Nephron (organoid): ENCODE results near the gene FAIM2.

ENCODE experiments used
- H3K27ac Mint-ChIP-seq, 3 experiments: 2 replicates each; pipeline ENCODE4 v1.8.0; 2020; ENCODE audit warnings: mixed read lengths in 3 of 3, mild to moderate bottlenecking in 2 of 3, moderate library complexity in 1 of 3
- H3K27me3 Mint-ChIP-seq: 2 replicates; pipeline ENCODE4 v1.8.0; 2021; ENCODE audit warnings: low read depth, mild to moderate bottlenecking, moderate library complexity, mixed read lengths
- H3K36me3 Mint-ChIP-seq: 2 replicates; pipeline ENCODE4 v1.8.0; 2020; ENCODE audit warnings: low read depth, mixed read lengths
- H3K4me1 Mint-ChIP-seq: 2 replicates; pipeline ENCODE4 v1.8.0; 2020; ENCODE audit warnings: mixed read lengths
- H3K4me3 Mint-ChIP-seq, 3 experiments: 2 replicates each; pipeline ENCODE4 v1.8.0; 2020; ENCODE audit warnings: mild to moderate bottlenecking in 3 of 3, mixed read lengths in 3 of 3, moderate library complexity in 2 of 3
- H3K9me3 Mint-ChIP-seq: 2 replicates; pipeline ENCODE4 v1.8.0; 2020; ENCODE audit warnings: mixed read lengths
- CTCF ChIP-seq, 3 experiments: fragments of 200-600 bp; sonication (generic); IDR thresholded peaks; one replicate each; pipeline ENCODE4 v1.5.0; 2021; ENCODE audit warnings: antibody characterized with exemption in 3 of 3; ENCODE audit not compliant: unreplicated experiment in 3 of 3

The FAIM2 gene

GRCh38 chr12:49894751-49895148 is 8.9 kb downstream of the FAIM2 start:
- Mint-ChIP-seq H3K27me3 (peaks cover 32% of the 10 kb centered on the region), H3K9me3 (no peaks in the 10 kb centered on the region), H3K27ac (peak overlapping the region in 2 of 3 experiments; percentile 65 to 72), H3K4me1 (peaks cover 22% of the 10 kb centered on the region), H3K4me3 (no peak overlapping the region), H3K36me3 (no peaks in the 10 kb centered on the region)
- no peak for TF ChIP-seq CTCF (IDR thresholded peaks at IDR 0.05; ENCODE audit: unreplicated experiment in 3 of 3)

- peaks cover 22% of the 10 kb centered on the region for H3K4me1 Mint-ChIP-seq
Measured at GRCh38 chr12:49893753-49894750, 9.6 kb downstream of the FAIM2 start.

GRCh38 chr12:49892732-49893317 is 10.9 kb downstream of the FAIM2 start:
- H3K27me3 Mint-ChIP-seq = peaks cover 23% of the 10 kb centered on the region
- no peaks in the 10 kb centered on the region for H3K9me3 Mint-ChIP-seq
- H3K27ac Mint-ChIP-seq = no peak overlapping the region
- no peaks in the 10 kb centered on the region for H3K36me3 Mint-ChIP-seq
- no peak for TF ChIP-seq CTCF (IDR thresholded peaks at IDR 0.05; ENCODE audit: unreplicated experiment in 3 of 3)
- no peak overlapping the region for H3K4me3 Mint-ChIP-seq
- H3K4me1 Mint-ChIP-seq = peaks cover 22% of the 10 kb centered on the region

More at GRCh38 chr12:49893753-49894750, 9.6 kb downstream of the FAIM2 start:
- H3K4me3 Mint-ChIP-seq = no peak overlapping the region
- no peaks in the 10 kb centered on the region for H3K9me3 Mint-ChIP-seq
- H3K27ac Mint-ChIP-seq = peak overlapping the region in 1 of 3 experiments; percentile 72
- H3K36me3 Mint-ChIP-seq = no peaks in the 10 kb centered on the region
- no peak for TF ChIP-seq CTCF (IDR thresholded peaks at IDR 0.05; ENCODE audit: unreplicated experiment in 3 of 3)
- H3K27me3 Mint-ChIP-seq = peaks cover 27% of the 10 kb centered on the region

GRCh38 chr12:49892084-49892731 is 11.5 kb downstream of the FAIM2 start:
- Mint-ChIP-seq H3K27ac (peak overlapping the region in 1 of 3 experiments; percentile 8), H3K9me3 (no peaks in the 10 kb centered on the region)

GRCh38 chr12:49891476-49891875 is 12.2 kb downstream of the FAIM2 start:
- TF ChIP-seq CTCF (IDR thresholded peaks at IDR 0.05; ENCODE audit: unreplicated experiment in 3 of 3) = no peak
- H3K27me3 Mint-ChIP-seq = peaks cover 31% of the 10 kb centered on the region
- peaks cover 22% of the 10 kb centered on the region for H3K4me1 Mint-ChIP-seq
- H3K27ac Mint-ChIP-seq = no peak overlapping the region
- H3K36me3 Mint-ChIP-seq = no peaks in the 10 kb centered on the region
- no peaks in the 10 kb centered on the region for H3K9me3 Mint-ChIP-seq
- no peak overlapping the region for H3K4me3 Mint-ChIP-seq

More at GRCh38 chr12:49892084-49892731, 11.5 kb downstream of the FAIM2 start:
- Mint-ChIP-seq H3K36me3 (no peaks in the 10 kb centered on the region), H3K4me1 (peaks cover 22% of the 10 kb centered on the region), H3K27me3 (peaks cover 24% of the 10 kb centered on the region), H3K4me3 (no peak overlapping the region)
- TF ChIP-seq CTCF (IDR thresholded peaks at IDR 0.05; ENCODE audit: unreplicated experiment in 3 of 3) = no peak
